GM19238 (cell line): ENCODE results near the gene CALML5.
"Not testable (repeated sequence)": the region's sequence is repeated elsewhere in the genome, so short reads cannot be mapped to it uniquely, and the experiment has no call there.

Source experiments
- DNase-seq: peaks from one replicate; pipeline ENCODE4 v3.0.0; 2011; ENCODE audit warnings: low spot score; ENCODE audit not compliant: insufficient read length

Gene CALML5

GRCh38 chr10:5484205-5484604 lies 15.2 kb downstream of the CALML5 start:
- no peak for DNase-seq

GRCh38 chr10:5482016-5482415 lies 17.4 kb downstream of the CALML5 start:
- no peak for DNase-seq

- DNase-seq, result no peak
Measured at GRCh38 chr10:5481121-5481520, 18.2 kb downstream of the CALML5 start.

GRCh38 chr10:5480162-5480941 lies 19.0 kb downstream of the CALML5 start:
- no peak for DNase-seq

GRCh38 chr10:5479481-5480161 lies 19.7 kb downstream of the CALML5 start:
- DNase-seq, result no peak

- DNase-seq, result no peak
Measured at GRCh38 chr10:5478694-5479305, 20.6 kb downstream of the CALML5 start.

GRCh38 chr10:5477948-5478693 lies 21.2 kb downstream of the CALML5 start:
- DNase-seq, result no peak

- DNase-seq, result no peak
Measured at GRCh38 chr10:5476918-5477525, 22.3 kb downstream of the CALML5 start.

- DNase-seq, result not testable (repeated sequence)
Measured at GRCh38 chr10:5475974-5476807, 23.2 kb downstream of the CALML5 start.

GRCh38 chr10:5475088-5475487 lies 24.3 kb downstream of the CALML5 start:
- DNase-seq, result not testable (repeated sequence)

GRCh38 chr10:5474642-5475041 lies 24.7 kb downstream of the CALML5 start:
- DNase-seq, result not testable (repeated sequence)

GRCh38 chr10:5470062-5470751 lies 29.2 kb downstream of the CALML5 start:
- no peak for DNase-seq

GRCh38 chr10:5469353-5470061 lies 29.9 kb downstream of the CALML5 start:
- DNase-seq, result no peak

GRCh38 chr10:5468262-5469106 lies 30.9 kb downstream of the CALML5 start:
- no peak for DNase-seq

- no peak for DNase-seq
Measured at GRCh38 chr10:5467634-5468255, 31.6 kb downstream of the CALML5 start.

GRCh38 chr10:5467207-5467535 lies 32.2 kb downstream of the CALML5 start:
- no peak for DNase-seq

GRCh38 chr10:5466451-5467206 lies 32.7 kb downstream of the CALML5 start:
- no peak for DNase-seq
